Esophagus muscularis mucosa (tissue), 4 donors: Measurements from ENCODE around the gene WNK3.

ENCODE experiments used
- CTCF ChIP-seq, 3 experiments: fragments of 200-600 bp in 2 of 3; fragments of 450-650 bp in 1 of 3; sonication (generic) in 2 of 3; IDR thresholded peaks; one replicate each; pipeline ENCODE4 v1.5.1; 2017 to 2019; ENCODE audit warnings: antibody characterized with exemption in 3 of 3, mild to moderate bottlenecking in 2 of 3, moderate library complexity in 1 of 3
- EP300 ChIP-seq: sonication (generic); formaldehyde crosslinking; IDR thresholded peaks from one replicate; pipeline ENCODE4 v1.6.1; 2017; ENCODE audit warnings: antibody characterized with exemption
- POLR2A ChIP-seq: fragments of 450-650 bp; IDR thresholded peaks from one replicate; pipeline ENCODE4 v1.6.1; 2017; ENCODE audit warnings: antibody characterized with exemption, moderate library complexity, mild to moderate bottlenecking, low read depth
- POLR2AphosphoS5 ChIP-seq, 2 donors: sonication (generic); formaldehyde crosslinking; IDR thresholded peaks; one replicate each; pipeline ENCODE4 v1.6.1; 2017; ENCODE audit warnings: antibody characterized with exemption in 2 of 2

DNA sequence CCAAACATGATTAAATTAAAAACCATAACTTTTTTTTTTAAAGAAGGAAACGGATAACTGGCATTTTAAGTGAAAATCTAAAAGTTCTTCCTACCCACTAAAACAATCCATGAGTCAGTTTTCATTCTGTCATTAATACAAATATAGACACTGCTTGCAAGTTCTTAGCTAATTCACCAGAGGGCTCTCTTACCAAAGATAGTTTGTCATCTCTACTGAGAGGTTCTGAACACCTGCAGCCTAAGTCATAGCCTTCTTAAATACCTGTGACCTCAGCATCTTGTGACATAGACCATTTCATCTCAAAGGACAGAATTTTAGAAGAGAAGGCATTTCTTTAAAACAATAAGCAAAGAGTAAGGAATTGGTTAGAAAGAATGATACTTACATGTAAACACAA is 109.5 kb downstream of the WNK3 start:
- TF ChIP-seq CTCF (IDR thresholded peaks at IDR 0.05): peak in 2 of 3 experiments; percentile 11 to 31
- TF ChIP-seq POLR2AphosphoS5 (IDR thresholded peaks at IDR 0.05): no peak
- TF ChIP-seq EP300: no peak
- no peak for TF ChIP-seq POLR2A
